Activated naive CD8-positive, alpha-beta T cell (primary cell): Measurements from ENCODE around the gene HOXC9.
A peak's percentile ranks its signal among the peaks of the same experiment; 100 is the strongest.

Experiments used
- H3K27ac Mint-ChIP-seq: one replicate; pipeline ENCODE4 v1.8.0; 2021; ENCODE audit warnings: mixed read lengths
- H3K27me3 Mint-ChIP-seq: one replicate; pipeline ENCODE4 v1.8.0; 2021; ENCODE audit warnings: mixed read lengths
- H3K36me3 Mint-ChIP-seq: one replicate; pipeline ENCODE4 v1.8.0; 2021; ENCODE audit warnings: mixed read lengths
- H3K4me1 Mint-ChIP-seq: one replicate; pipeline ENCODE4 v1.8.0; 2021; ENCODE audit warnings: low read depth, mixed read lengths
- H3K4me3 Mint-ChIP-seq: one replicate; pipeline ENCODE4 v1.8.0; 2021; ENCODE audit warnings: mild to moderate bottlenecking, mixed read lengths
- H3K9me3 Mint-ChIP-seq: one replicate; pipeline ENCODE4 v1.8.0; 2021; ENCODE audit warnings: low read depth, mixed read lengths

The HOXC9 gene

DNA sequence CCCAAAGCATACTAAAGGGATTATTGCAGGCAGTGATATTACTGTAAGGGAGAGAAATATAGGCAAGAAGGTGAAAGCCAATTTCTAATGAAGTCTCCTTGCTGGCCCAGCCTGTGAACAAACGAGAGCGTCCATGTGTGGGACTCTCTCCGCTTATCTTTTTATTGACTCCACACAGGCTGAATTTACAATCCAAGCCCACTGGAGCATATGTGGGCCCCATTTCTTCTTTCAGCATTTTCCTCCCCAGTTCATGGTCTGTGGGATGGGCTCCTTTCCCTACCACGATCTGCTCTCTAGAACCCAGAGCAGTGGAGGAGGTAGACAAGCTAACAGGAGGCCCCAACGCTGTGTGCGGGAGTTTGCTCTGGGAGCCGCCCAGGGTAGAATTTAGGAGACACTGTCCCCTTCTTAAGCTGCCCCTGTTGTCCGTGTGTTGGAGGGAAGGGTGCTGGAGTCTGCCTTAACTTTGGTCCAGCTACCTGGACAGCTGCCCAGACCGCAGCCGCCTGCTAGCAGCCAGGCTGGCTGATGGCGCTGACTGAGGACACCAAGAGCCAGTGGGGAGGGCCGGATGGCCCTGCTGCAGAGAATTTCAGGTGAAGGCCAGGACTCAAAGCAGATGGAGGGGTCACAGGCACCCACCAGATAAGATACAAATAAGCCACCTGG lies 30.2 kb upstream of the HOXC9 start:
- Mint-ChIP-seq H3K27ac (no peak overlapping the region), H3K4me3 (no peak overlapping the region), H3K36me3 (peaks cover 3% of the 10 kb centered on the region), H3K4me1 (peaks cover 29% of the 10 kb centered on the region), H3K27me3 (peaks cover 65% of the 10 kb centered on the region), H3K9me3 (no peaks in the 10 kb centered on the region)

DNA sequence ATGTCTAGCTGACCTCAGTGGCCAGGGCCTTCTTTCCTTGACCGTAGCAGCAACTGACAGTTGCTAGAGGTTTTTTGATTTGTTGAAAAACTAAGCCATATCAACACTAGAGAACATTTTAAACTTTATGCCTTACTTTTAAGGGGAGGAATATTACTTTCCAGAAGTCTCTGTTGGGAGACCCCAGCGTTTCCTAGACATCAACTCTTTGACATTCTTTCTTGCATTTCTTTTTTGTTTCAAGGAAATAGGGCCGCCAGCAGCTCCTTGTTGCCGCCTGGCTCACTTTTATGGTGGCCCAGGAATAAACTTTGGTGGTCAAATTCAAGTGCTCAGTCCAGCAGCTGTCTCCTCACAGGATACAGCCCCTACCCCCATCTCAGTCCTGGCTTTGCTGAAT lies 29.5 kb upstream of the HOXC9 start:
- Mint-ChIP-seq H3K36me3 (peaks cover 3% of the 10 kb centered on the region), H3K27me3 (peaks cover 64% of the 10 kb centered on the region), H3K4me1 (peaks cover 29% of the 10 kb centered on the region), H3K4me3 (no peak overlapping the region), H3K27ac (no peak overlapping the region), H3K9me3 (no peaks in the 10 kb centered on the region)

DNA sequence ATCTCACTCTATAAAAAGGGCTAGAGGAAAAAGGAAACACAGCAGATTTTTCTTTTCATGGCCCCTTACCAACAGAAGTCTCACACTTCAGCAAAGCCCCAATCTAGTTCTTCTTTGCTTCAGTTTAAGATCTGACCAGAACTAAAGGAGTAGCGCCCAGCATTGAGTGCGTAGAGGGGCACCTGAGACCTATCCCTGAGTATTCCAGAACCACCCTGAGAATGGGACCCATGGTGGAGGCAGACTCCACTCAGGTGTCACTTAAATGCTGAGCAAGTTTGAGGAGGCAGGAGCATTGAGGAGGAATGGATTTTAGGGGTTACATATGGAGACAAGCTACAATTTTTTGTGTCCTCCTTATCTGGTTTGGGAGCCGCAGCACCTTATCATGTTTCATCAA lies 28.8 kb upstream of the HOXC9 start:
- Mint-ChIP-seq H3K4me3 (no peak overlapping the region), H3K27ac (no peak overlapping the region)

DNA sequence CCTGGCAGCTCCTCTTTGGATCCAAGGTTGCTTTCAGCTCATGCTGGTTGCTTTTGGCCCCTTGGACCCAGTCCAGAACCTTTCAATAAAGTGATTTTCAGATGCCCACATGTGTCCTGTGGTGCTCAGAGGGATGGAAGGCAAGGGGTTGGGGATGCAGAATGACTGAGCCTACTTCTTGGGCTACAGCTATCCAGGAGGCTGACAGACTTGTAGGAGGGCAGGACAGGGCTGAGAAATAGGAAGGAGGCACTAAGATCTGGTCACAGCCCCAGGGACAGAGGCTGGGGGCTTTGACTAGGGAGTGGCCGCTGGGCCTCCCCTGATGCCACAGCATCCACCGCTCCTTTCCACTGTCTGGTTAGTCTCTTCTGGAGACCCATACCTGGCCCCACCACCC lies 28.3 kb upstream of the HOXC9 start:
- Mint-ChIP-seq H3K36me3 (peaks cover 3% of the 10 kb centered on the region), H3K4me1 (peaks cover 22% of the 10 kb centered on the region), H3K4me3 (no peak overlapping the region), H3K27me3 (peaks cover 62% of the 10 kb centered on the region), H3K9me3 (no peaks in the 10 kb centered on the region), H3K27ac (no peak overlapping the region)

More for the DNA sequence above, 28.8 kb upstream of the HOXC9 start:
- Mint-ChIP-seq H3K36me3 (peaks cover 3% of the 10 kb centered on the region), H3K27me3 (peaks cover 66% of the 10 kb centered on the region), H3K9me3 (no peaks in the 10 kb centered on the region), H3K4me1 (peaks cover 28% of the 10 kb centered on the region)

DNA sequence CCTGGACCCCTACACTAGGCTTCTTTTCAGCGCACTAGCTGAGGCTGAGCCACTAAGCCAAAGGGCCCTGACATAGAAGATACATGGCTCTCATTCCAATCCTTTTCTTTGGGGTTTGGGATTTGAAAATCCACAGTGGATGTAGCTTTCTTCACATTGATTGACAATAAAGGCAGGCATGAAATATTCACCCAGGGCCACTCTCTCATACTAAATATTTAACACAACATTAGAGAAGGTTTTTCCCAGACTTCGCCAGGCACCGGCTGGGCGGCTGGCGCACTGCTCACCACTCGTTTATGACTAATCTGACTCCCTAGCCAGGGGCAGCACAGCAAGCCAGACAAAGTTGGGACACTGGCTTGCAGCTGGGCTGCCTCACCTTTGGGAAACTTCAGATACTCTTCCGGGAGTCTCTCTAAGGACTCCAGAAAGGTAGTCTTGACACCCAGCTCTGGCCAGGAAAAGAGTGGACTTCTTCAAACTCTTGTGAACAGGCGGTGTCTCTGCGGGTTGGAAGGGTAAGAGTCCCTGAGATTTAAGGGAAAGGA lies 27.7 kb upstream of the HOXC9 start:
- no peak overlapping the region for H3K27ac Mint-ChIP-seq
- no peak overlapping the region for H3K4me3 Mint-ChIP-seq
- peaks cover 3% of the 10 kb centered on the region for H3K36me3 Mint-ChIP-seq

DNA sequence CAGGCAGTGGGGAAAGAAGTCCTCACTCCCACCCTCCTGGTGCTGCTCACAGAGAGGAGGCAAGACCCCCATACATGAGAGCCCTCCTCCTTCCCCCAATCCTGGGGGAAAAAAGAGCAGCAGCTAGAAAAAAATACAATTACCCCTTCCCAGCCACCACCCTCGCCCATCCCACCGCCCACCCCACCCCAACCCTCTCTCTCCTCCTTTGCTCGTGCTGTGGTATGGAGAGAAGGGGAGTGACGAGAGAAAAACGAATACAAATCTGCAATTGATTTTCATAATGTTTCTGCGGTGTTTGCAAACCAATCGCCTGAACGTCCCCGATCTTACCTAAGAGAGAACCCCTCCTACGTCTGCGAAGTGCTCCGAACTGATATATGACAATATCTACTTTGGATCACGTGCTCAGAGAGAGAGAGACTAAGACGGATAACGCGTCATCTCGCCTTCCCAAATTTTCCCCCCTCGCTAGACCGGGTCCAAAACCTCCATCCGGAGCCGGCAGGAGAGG lies 27.2 kb upstream of the HOXC9 start, which contains the start of gene HOXC11:
Gene HOXC11, plus strand, starts transcription at position 405 of the 514 bp plus-strand sequence. CDS start 116 bp downstream, outside the sequence.
- H3K4me1 Mint-ChIP-seq: peaks cover 17% of the 10 kb centered on the region
- peaks cover 63% of the 10 kb centered on the region for H3K27me3 Mint-ChIP-seq
- H3K27ac Mint-ChIP-seq: no peak within 1 kb of the TSS
- no peaks in the 10 kb centered on the region for H3K9me3 Mint-ChIP-seq
- peaks cover 3% of the 10 kb centered on the region for H3K36me3 Mint-ChIP-seq
- H3K4me3 Mint-ChIP-seq: peak within 1 kb of the TSS; percentile 79

More for the DNA sequence above, 27.7 kb upstream of the HOXC9 start:
- Mint-ChIP-seq H3K4me1 (peaks cover 19% of the 10 kb centered on the region), H3K27me3 (peaks cover 64% of the 10 kb centered on the region), H3K9me3 (no peaks in the 10 kb centered on the region)

DNA sequence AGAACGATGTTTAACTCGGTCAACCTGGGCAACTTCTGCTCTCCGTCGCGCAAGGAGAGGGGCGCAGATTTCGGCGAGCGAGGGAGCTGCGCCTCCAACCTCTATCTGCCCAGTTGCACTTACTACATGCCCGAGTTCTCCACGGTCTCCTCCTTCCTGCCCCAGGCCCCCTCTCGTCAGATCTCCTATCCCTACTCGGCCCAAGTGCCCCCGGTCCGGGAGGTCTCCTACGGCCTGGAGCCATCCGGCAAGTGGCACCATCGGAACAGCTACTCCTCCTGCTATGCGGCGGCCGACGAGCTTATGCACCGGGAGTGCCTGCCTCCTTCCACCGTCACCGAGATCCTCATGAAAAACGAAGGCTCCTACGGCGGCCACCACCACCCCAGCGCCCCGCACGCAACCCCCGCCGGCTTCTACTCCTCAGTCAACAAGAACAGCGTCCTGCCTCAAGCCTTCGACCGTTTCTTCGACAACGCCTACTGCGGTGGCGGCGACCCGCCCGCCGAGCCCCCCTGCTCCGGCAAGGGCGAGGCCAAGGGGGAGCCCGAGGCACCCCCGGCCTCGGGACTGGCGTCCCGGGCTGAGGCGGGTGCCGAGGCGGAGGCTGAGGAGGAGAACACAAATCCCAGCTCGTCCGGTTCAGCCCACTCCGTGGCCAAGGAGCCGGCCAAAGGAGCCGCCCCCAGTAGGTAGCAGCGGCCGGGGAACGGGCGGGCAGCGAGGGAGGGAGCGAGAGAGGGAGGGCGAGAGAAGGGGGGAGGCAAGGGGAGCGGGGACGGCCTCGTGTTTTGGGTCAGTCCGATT lies 26.5 kb upstream of the HOXC9 start:
- peak overlapping the region; percentile 79 for H3K4me3 Mint-ChIP-seq
- H3K27ac Mint-ChIP-seq: no peak overlapping the region
- no peaks in the 10 kb centered on the region for H3K9me3 Mint-ChIP-seq
- H3K27me3 Mint-ChIP-seq: peaks cover 59% of the 10 kb centered on the region
- H3K36me3 Mint-ChIP-seq: peaks cover 3% of the 10 kb centered on the region
- peaks cover 17% of the 10 kb centered on the region for H3K4me1 Mint-ChIP-seq

DNA sequence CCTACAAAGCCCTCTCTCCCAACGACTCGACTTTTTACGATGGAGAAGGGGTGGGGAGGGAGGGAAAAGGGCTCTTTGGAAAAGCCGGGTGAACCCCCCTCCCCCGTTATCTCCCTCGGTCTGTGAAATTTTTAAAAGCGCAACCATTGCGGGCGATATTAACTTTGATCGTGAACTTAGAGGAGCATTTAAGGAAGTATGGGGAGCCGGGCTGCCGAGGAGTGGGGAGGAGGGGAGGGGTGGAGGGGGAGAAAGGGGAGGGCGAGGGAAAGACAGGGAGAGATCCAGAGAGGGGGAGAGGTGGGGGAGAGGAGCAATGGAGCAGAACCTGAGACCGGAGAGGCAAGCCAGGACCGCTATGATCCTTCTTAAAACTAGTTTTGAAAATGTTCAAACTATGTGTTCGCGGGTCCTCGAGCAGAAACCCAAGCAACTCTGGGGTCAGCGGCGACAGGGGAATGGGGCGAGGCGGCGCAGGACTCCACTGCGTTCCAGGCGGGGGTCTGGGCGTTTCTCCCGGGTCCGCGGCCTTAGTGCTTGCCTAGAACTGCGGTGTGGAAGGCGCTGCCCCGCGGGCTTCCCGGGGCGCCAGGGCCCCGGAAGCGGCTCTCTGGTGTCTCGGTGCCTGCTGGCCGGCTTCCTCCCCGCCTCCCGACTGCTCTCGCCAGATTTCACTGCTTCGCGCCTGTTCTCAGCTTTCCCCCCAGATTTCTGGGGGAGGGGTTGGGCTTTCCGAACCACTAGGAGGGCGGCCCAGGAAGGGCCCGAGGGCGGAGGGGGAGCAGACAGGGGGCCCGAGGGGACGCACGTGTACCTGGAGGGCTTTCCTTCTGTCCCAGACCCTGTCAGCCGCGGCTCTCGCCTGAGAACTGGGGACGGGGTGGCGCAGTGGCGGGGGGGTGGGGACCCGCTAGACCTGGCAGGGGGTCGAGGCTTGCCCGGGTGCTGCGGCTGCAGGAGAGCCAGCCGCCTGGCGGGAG lies 25.6 kb upstream of the HOXC9 start, which contains the start of gene HOTAIR:
Gene HOTAIR, minus strand, starts transcription at position 871 of the 980 bp plus-strand sequence.
- peaks cover 17% of the 10 kb centered on the region for H3K4me1 Mint-ChIP-seq
- H3K4me3 Mint-ChIP-seq: peak within 1 kb of the TSS; percentile 79
- peaks cover 60% of the 10 kb centered on the region for H3K27me3 Mint-ChIP-seq
- H3K27ac Mint-ChIP-seq: no peak within 1 kb of the TSS
- H3K9me3 Mint-ChIP-seq: no peaks in the 10 kb centered on the region
- H3K36me3 Mint-ChIP-seq: peaks cover 3% of the 10 kb centered on the region

DNA sequence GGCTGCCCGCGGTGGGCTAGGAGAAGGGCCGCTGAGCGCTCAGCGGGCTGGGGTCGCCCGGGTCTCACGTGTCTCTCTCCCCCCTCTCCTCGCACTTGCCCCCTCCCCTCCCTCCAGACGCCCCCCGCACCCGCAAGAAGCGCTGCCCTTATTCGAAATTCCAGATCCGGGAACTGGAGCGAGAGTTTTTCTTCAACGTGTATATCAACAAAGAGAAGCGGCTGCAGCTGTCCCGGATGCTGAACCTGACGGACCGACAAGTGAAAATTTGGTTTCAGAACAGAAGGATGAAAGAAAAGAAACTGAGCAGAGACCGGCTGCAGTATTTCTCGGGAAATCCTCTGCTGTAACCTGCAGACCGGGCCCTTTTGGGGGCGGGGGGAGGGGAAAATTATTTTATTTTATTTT lies 24.9 kb upstream of the HOXC9 start:
- Mint-ChIP-seq H3K36me3 (peaks cover 3% of the 10 kb centered on the region), H3K9me3 (no peaks in the 10 kb centered on the region), H3K4me3 (peak overlapping the region; percentile 79), H3K27me3 (peaks cover 64% of the 10 kb centered on the region), H3K4me1 (peaks cover 17% of the 10 kb centered on the region), H3K27ac (no peak overlapping the region)

DNA sequence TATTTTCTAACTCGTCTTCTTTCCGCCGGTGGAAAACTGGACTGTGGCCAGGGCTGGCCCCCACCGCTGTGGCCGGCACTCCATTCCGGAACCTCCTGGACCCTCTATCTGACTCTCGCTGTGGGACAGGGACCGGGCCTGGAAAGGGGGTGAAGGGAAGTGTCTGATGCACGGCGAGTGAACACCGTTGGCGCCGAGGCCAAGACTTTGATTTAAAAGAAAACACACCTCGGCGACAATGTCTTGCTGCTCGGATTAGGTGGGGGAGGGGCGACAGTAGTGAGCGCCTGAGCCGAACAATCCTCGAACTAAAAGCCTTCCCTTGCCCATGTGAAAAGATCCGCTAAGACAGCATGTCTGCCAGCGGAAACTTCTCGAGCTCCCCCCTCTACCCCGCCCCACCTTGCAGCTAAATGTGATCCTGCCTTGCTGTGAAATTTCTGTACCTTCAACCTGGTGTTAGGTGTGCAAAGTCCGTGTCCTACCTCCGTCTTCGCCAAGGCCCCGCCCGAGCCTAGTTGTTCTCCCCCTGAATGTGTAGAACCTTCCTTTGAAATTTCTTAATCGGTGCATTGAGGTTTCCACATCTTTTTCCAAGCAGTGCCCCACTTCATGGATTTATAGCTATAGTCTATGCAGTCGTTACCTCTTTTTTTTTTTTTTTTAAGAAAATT lies 24.3 kb upstream of the HOXC9 start:
- H3K4me3 Mint-ChIP-seq: peak overlapping the region; percentile 79
- no peaks in the 10 kb centered on the region for H3K9me3 Mint-ChIP-seq
- peaks cover 3% of the 10 kb centered on the region for H3K36me3 Mint-ChIP-seq

DNA sequence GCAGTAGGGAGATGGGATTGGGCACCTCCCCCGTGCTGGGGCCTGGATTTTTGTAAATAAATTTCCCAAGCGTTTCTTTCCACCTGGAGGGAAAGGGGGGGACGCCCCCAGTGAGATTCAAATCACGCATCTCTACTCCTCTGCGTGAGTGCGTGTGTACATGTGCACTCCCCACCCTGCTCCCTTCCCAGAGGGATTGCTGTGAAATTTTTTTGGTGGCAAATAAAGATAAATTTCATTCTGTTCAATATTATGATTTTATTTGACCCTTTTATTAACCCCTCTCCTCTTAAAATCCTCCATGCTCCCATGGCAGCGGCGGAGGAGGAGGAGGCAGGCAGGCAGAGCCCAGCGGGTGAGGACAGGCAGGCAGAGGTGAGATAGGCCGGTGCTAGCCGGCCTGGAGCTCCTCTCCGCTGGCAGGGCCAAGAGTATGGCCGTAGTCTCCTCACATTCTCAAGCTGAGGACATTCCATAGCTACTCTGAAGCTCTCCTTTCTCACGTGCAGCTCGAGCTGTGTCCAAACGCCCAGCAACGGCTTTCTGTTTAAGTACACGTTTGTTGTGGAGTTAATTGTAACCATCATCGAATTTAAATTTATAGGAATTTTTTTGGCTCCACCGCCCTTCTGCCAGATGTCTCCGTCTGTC lies 23.7 kb upstream of the HOXC9 start:
- Mint-ChIP-seq H3K27me3 (peaks cover 67% of the 10 kb centered on the region), H3K4me1 (peaks cover 26% of the 10 kb centered on the region), H3K4me3 (no peak overlapping the region), H3K36me3 (peaks cover 3% of the 10 kb centered on the region), H3K27ac (no peak overlapping the region), H3K9me3 (no peaks in the 10 kb centered on the region)

More for the DNA sequence above, 24.3 kb upstream of the HOXC9 start:
- no peak overlapping the region for H3K27ac Mint-ChIP-seq
- peaks cover 23% of the 10 kb centered on the region for H3K4me1 Mint-ChIP-seq
- H3K27me3 Mint-ChIP-seq: peaks cover 65% of the 10 kb centered on the region

DNA sequence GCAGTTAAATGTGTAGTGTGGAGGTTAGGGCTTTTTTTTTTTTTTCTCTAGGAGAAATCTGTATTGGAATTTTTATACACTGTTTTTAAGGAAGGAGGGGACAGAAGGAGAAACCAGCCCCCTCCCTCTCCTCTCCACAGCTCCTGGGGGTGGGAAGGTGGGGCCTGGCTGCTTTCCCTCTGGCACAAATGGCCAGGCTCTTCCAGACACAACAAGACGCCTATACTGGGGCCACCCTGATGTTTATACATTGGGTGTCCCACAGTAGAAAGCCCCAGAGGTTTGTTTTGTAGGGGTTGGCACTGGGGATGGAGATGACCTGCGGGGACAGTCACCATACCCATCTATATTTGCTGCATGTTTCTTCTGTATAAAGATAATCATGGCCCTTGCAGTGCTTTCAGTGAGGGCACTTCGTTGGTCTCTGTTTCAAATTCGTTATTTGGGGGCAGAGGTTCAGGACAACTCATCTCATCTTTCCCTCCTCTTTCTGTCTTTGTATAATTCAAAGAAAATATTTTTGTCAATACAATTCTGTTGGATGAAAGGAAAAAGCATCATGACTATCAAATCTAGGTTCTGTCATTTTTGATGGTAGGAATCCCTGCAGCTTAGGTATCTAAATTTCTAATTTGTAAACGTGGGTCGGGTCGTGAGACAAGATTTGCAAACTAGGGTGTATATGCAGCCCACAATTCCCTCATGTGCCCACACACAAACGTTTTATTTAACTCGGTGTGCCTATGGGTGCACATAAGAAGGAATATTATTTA lies 23.0 kb upstream of the HOXC9 start:
- no peak overlapping the region for H3K27ac Mint-ChIP-seq
- no peak overlapping the region for H3K4me3 Mint-ChIP-seq
- no peaks in the 10 kb centered on the region for H3K9me3 Mint-ChIP-seq
- H3K27me3 Mint-ChIP-seq: peaks cover 63% of the 10 kb centered on the region
- peaks cover 26% of the 10 kb centered on the region for H3K4me1 Mint-ChIP-seq
- H3K36me3 Mint-ChIP-seq: peaks cover 3% of the 10 kb centered on the region
